Frontal cortex (tissue), 4 donors: ENCODE results near the gene TTC9C. TPM values are rescaled to one million over a fixed set of nuclear protein-coding genes. Genes with fewer than 3 reads are reported as not detected.
"Not testable (repeated sequence)": the region's sequence is repeated elsewhere in the genome, so short reads cannot be mapped to it uniquely, and the experiment has no call there.

ENCODE experiments used
- DNase-seq, 2 donors: peaks; one replicate each; pipeline ENCODE4 v3.0.0; 2012; ENCODE audit warnings: low spot score in 2 of 2
- FAIRE-seq: peaks from 2 replicates; lab custom pipeline; 2012; peaks lifted over from hg19 to GRCh38; lab: Jason Lieb, UNC
- total RNA-seq: library from RNA; depleted of rRNA; stranded (reverse); fragments of >200 nt; gene quantifications from one replicate; pipeline ENCODE4 v1.2.3, GENCODE V29; 2014
- donor health status: control.
- donor health status: control.
- donor health status: control.

The TTC9C gene
- total RNA-seq, 1 donor from 2014 or later = 26.9 TPM

- DNase-seq = no peak
- no peak for FAIRE-seq
These were observed 19.5 kb upstream of the TTC9C start for GRCh38 chr11:62708793-62709192.

GRCh38 chr11:62709247-62710000 is 18.9 kb upstream of the TTC9C start:
- no peak for FAIRE-seq

GRCh38 chr11:62710001-62710345 is 18.3 kb upstream of the TTC9C start:
- DNase-seq (no peak), FAIRE-seq (no peak)

More at GRCh38 chr11:62709247-62710000, 18.9 kb upstream of the TTC9C start:
- DNase-seq = peak; percentile 84 to 86

GRCh38 chr11:62712276-62712812 is 15.9 kb upstream of the TTC9C start:
- FAIRE-seq (no peak), DNase-seq (no peak)

- no peak for DNase-seq
- FAIRE-seq = no peak
These were observed 15.4 kb upstream of the TTC9C start for GRCh38 chr11:62712861-62713260.

GRCh38 chr11:62713343-62713742 is 14.9 kb upstream of the TTC9C start:
- FAIRE-seq (no peak), DNase-seq (no peak)

GRCh38 chr11:62715150-62716130 is 12.8 kb upstream of the TTC9C start:
- no peak for DNase-seq
- FAIRE-seq = no peak

GRCh38 chr11:62716206-62716605 is 12.1 kb upstream of the TTC9C start:
- FAIRE-seq = no peak
- DNase-seq = no peak

- FAIRE-seq (no peak), DNase-seq (no peak)
These were observed 11.5 kb upstream of the TTC9C start for GRCh38 chr11:62716816-62717215.

- no peak for DNase-seq
- no peak for FAIRE-seq
These were observed 8.8 kb upstream of the TTC9C start for GRCh38 chr11:62719302-62719978.

GRCh38 chr11:62721994-62722393 is 6.3 kb upstream of the TTC9C start:
- DNase-seq (no peak), FAIRE-seq (no peak)

GRCh38 chr11:62724171-62724570 is 4.1 kb upstream of the TTC9C start:
- FAIRE-seq (no peak), DNase-seq (no peak)

- DNase-seq = no peak
- no peak for FAIRE-seq
These were observed 2.6 kb upstream of the TTC9C start for GRCh38 chr11:62725646-62726045.

- FAIRE-seq (no peak), DNase-seq (no peak)
These were observed 2.0 kb upstream of the TTC9C start for GRCh38 chr11:62726156-62726914.

- FAIRE-seq = no peak
- DNase-seq = peak in 1 of 2 donors; percentile 78
These were observed 1.4 kb upstream of the TTC9C start for GRCh38 chr11:62726915-62727164.

- FAIRE-seq = no peak
- DNase-seq = peak; percentile 93 to 96
These were observed 968 bp upstream of the TTC9C start, which contains the start of gene HNRNPUL2 for GRCh38 chr11:62727165-62727871. HNRNPUL2 (minus strand) TSS chr11:62727457; CDS start chr11:62727156, 301 bp downstream.

- DNase-seq = peak; percentile 83 to 84
- peak; percentile 33 for FAIRE-seq
These were observed 465 bp upstream of the TTC9C start for GRCh38 chr11:62727872-62728170.

- not testable (repeated sequence) for FAIRE-seq
These were observed 1.8 kb downstream of the TTC9C start for GRCh38 chr11:62730076-62730475.

GRCh38 chr11:62732830-62733229 is 4.5 kb downstream of the TTC9C start:
- DNase-seq (no peak), FAIRE-seq (no peak)

More at GRCh38 chr11:62730076-62730475, 1.8 kb downstream of the TTC9C start:
- not testable (repeated sequence) for DNase-seq
